Measurements from ENCODE around the gene EXOC6.

GRCh38 chr10:93063144-93063976, 215.0 kb downstream of the EXOC6 start:
- TF ChIP-seq CTCF (IDR thresholded peaks at IDR 0.05) (no peak), POLR2A (IDR thresholded peaks at IDR 0.05) (no peak), POLR2AphosphoS5 (IDR thresholded peaks at IDR 0.05) (no peak)

All from breast epithelium (tissue), 3 donors.